ENCODE data around the gene ARHGAP33. TPM values are rescaled to one million over a fixed set of nuclear protein-coding genes. Genes with fewer than 3 reads are reported as not detected.

Gene ARHGAP33
- total RNA-seq, 1 experiment from 2014 or later = 19.5 TPM

- no peaks in the 10 kb centered on the region for H3K9me3 Mint-ChIP-seq
These were observed 31.5 kb upstream of the ARHGAP33 start for GRCh38 chr19:35743640-35744429.

More at GRCh38 chr19:35743640-35744429, 31.5 kb upstream of the ARHGAP33 start:
- Histone ChIP-seq H3K14ac (ENCODE audit: insufficient read depth, low read length) (no peak overlapping the region), H3K79me2 (ENCODE audit: insufficient read depth, low read length) (no peaks in the 10 kb centered on the region), H3K9ac (ENCODE audit: extremely low read depth, insufficient read length, low read length) (no peak overlapping the region), H2AK5ac (ENCODE audit: insufficient read length, low read length) (no peak overlapping the region), H3T11ph (ENCODE audit: low read length) (no peak overlapping the region), H2BK15ac (ENCODE audit: low read depth, low read length) (no peak overlapping the region), H3K18ac (ENCODE audit: insufficient read length, low read depth, low read length) (no peak overlapping the region), H3K23me2 (ENCODE audit: insufficient read length, low read depth, low read length, poor library complexity, severe bottlenecking) (peaks cover 21% of the 10 kb centered on the region), H4K5ac (ENCODE audit: insufficient read length, low read depth, low read length) (no peak overlapping the region), H3K4me1 (ENCODE audit: insufficient read depth, low read length) (peaks cover 4% of the 10 kb centered on the region; the same call in 1 of the 2 replicates), H4K8ac (replicated peaks; ENCODE audit: insufficient read length, low read depth, low read length) (no peak overlapping the region), H3K4ac (ENCODE audit: low read depth, low read length) (no peak overlapping the region), H2BK20ac (ENCODE audit: low read depth, low read length, poor library complexity, severe bottlenecking) (no peak overlapping the region), H2BK120ac (ENCODE audit: low read depth, low read length, poor library complexity, severe bottlenecking) (no peak overlapping the region), H3K9me3 (ENCODE audit: control insufficient read depth, low read depth, low read length) (no peaks in the 10 kb centered on the region), H3K23ac (ENCODE audit: insufficient read length, low read depth, low read length) (no peak overlapping the region), H3K79me1 (ENCODE audit: insufficient read depth, low read depth, low read length, poor library complexity, severe bottlenecking) (peaks cover 3% of the 10 kb centered on the region), H3K27ac (ENCODE audit: insufficient read length, low read depth, low read length) (no peak overlapping the region), H2BK5ac (ENCODE audit: insufficient read length, low read length) (no peak overlapping the region), H3K56ac (ENCODE audit: insufficient read length, low read depth, low read length) (no peak overlapping the region), H2BK12ac (ENCODE audit: insufficient read length, low read depth, low read length) (no peak overlapping the region), H2AFZ (ENCODE audit: low read length) (no peak overlapping the region), H4K20me1 (ENCODE audit: control insufficient read depth, insufficient read depth, insufficient read length) (no peaks in the 10 kb centered on the region), H4K91ac (ENCODE audit: insufficient read length, low read depth, low read length) (no peak overlapping the region), H3K4me2 (ENCODE audit: insufficient read depth, insufficient read length, low read length) (peak overlapping the region; percentile 84), H3K27me3 (ENCODE audit: insufficient read depth, low read length) (no peaks in the 10 kb centered on the region)
- H3K27ac Mint-ChIP-seq = peak overlapping the region; percentile 65 to 100 (median 98); a peak in 3 of 7 replicates
- peaks cover 4 to 18% (median 5%) of the 10 kb centered on the region in 3 experiments; a peak in 5 of 7 replicates for H3K36me3 Mint-ChIP-seq (ENCODE audit: insufficient read depth in 1 of 3, low read depth in 3 of 3)
- DNase-seq = no peak
- H3K4me1 Mint-ChIP-seq = peaks cover 23 to 38% of the 10 kb centered on the region in 2 experiments
- no peak for TF ChIP-seq CTCF (conservative IDR thresholded peaks at IDR 0.05)
- WGBS (ENCODE audit: extremely low coverage, insufficient read length, low lambda C conversion rate) = no CpG with 5 or more reads among the region's 19 CpGs
- H3K4me3 Mint-ChIP-seq = peak overlapping the region; percentile 96
- H3K27me3 Mint-ChIP-seq (ENCODE audit: low read depth) = no peaks in the 10 kb centered on the region

All from H9 (cell line).